Calu3 (cell line): ENCODE data around the gene ZNF407. TPM values are rescaled to one million over a fixed set of nuclear protein-coding genes. Genes with fewer than 3 reads are reported as not detected.

Experiments
- BruUV-seq: library from RNA; stranded (reverse); fragments of 400-500 nt; replicated peaks from 2 replicates; lab custom pipeline; 2021; lab: Mats Ljungman, UMichigan
- CTCF ChIA-PET: fragments of 300-600 bp; sonication (Branson Sonifier 250); formaldehyde crosslinking; loops from one replicate; lab custom pipeline; 2022; ENCODE audit warnings: antibody characterized with exemption; lab: Charles Lee
- DNase-seq: peaks from one replicate; pipeline ENCODE4 v3.0.0; 2022
- H3K27ac Mint-ChIP-seq: one replicate; pipeline ENCODE4 v1.8.0; 2022; ENCODE audit warnings: mixed read lengths; ENCODE audit not compliant: unreplicated experiment
- H3K27me3 Mint-ChIP-seq: one replicate; pipeline ENCODE4 v1.8.0; 2022; ENCODE audit warnings: mixed read lengths; ENCODE audit not compliant: unreplicated experiment
- H3K36me3 Mint-ChIP-seq: one replicate; pipeline ENCODE4 v1.8.0; 2022; ENCODE audit warnings: mild to moderate bottlenecking, moderate library complexity, mixed read lengths; ENCODE audit not compliant: insufficient read depth, unreplicated experiment
- H3K4me1 Mint-ChIP-seq: one replicate; pipeline ENCODE4 v1.8.0; 2022; ENCODE audit warnings: mild to moderate bottlenecking, low read depth, mixed read lengths; ENCODE audit not compliant: unreplicated experiment
- H3K4me3 Mint-ChIP-seq: one replicate; pipeline ENCODE4 v1.8.0; 2022; ENCODE audit warnings: mild to moderate bottlenecking, low read depth, moderate library complexity, mixed read lengths; ENCODE audit not compliant: unreplicated experiment
- H3K9me3 Mint-ChIP-seq: one replicate; pipeline ENCODE4 v1.8.0; 2022; ENCODE audit warnings: low read depth, mixed read lengths; ENCODE audit not compliant: unreplicated experiment
- CTCF ChIP-seq: fragments of 200-600 bp; IDR thresholded peaks from one replicate; pipeline ENCODE4 v1.8.0; 2022; ENCODE audit warnings: antibody characterized with exemption; ENCODE audit not compliant: unreplicated experiment
- intact Hi-C: fragments of 100-400 bp; cut with micrococcal nuclease; formaldehyde crosslinking; loops from one replicate; pipeline ENCODE4 v1.10.0; 2022; ENCODE audit not compliant: unreplicated experiment
- total RNA-seq: library from RNA; stranded (reverse); gene quantifications from 2 replicates; pipeline ENCODE4 v1.2.3, GENCODE V29; 2022

Gene ZNF407
- total RNA-seq, 1 experiment from 2014 or later = 17.4 TPM

- no peaks in the 10 kb centered on the region for H3K4me1 Mint-ChIP-seq
Measured at GRCh38 chr18:74689251-74689650, 91.6 kb downstream of the ZNF407 start.

GRCh38 chr18:74692367-74693013 is 94.8 kb downstream of the ZNF407 start:
- intact Hi-C loops = no loop called here
- Mint-ChIP-seq H3K4me1 (no peaks in the 10 kb centered on the region), H3K36me3 (no peaks in the 10 kb centered on the region), H3K27me3 (no peaks in the 10 kb centered on the region), H3K4me3 (no peak overlapping the region), H3K9me3 (no peaks in the 10 kb centered on the region), H3K27ac (no peak overlapping the region)
- no peak for DNase-seq
- no peak for TF ChIP-seq CTCF
- CTCF ChIA-PET = no interaction called here
- BruUV-seq = no TSS peak

More at GRCh38 chr18:74689251-74689650, 91.6 kb downstream of the ZNF407 start:
- CTCF ChIA-PET = no interaction called here
- no peak overlapping the region for H3K27ac Mint-ChIP-seq
- TF ChIP-seq CTCF = no peak
- no peak for DNase-seq
- no peaks in the 10 kb centered on the region for H3K36me3 Mint-ChIP-seq
- H3K4me3 Mint-ChIP-seq = no peak overlapping the region
- BruUV-seq = no TSS peak
- no peaks in the 10 kb centered on the region for H3K9me3 Mint-ChIP-seq
- H3K27me3 Mint-ChIP-seq = no peaks in the 10 kb centered on the region
- intact Hi-C loops = no loop called here

GRCh38 chr18:74694436-74694835 is 96.8 kb downstream of the ZNF407 start:
- no peak for DNase-seq
- H3K9me3 Mint-ChIP-seq = no peaks in the 10 kb centered on the region
- no peak overlapping the region for H3K4me3 Mint-ChIP-seq
- intact Hi-C loops = no loop called here
- no peak for TF ChIP-seq CTCF
- CTCF ChIA-PET = interaction anchor here (0.7 kb wide), 1 partner anchor 1745 kb away, joined by 3 read pairs; no protein-coding TSS in a partner anchor
- H3K36me3 Mint-ChIP-seq = no peaks in the 10 kb centered on the region
- no TSS peak for BruUV-seq
- H3K4me1 Mint-ChIP-seq = peaks cover 9% of the 10 kb centered on the region
- H3K27ac Mint-ChIP-seq = no peak overlapping the region
- H3K27me3 Mint-ChIP-seq = no peaks in the 10 kb centered on the region

DNA sequence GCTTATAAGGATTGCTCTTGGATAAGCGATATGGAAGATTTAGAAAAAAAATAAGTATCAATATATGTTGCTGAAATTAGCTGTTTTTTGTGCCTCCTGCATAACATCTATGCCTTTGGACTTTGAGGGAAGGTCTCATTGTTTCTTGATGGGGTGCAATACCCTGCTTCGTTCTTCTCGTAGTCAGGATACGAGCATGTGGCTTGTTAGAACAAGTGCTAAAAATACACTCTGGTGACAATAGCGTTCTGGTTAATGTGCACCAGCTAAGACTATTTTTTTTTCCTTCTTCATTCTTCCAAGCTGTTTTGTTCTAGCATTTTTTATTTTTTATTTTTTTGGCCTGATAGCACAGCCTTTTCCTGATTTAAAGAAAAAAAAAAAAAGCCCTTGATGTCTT is 97.5 kb downstream of the ZNF407 start:
- intact Hi-C loops = no loop called here
- H3K4me1 Mint-ChIP-seq = peaks cover 9% of the 10 kb centered on the region
- H3K9me3 Mint-ChIP-seq = no peaks in the 10 kb centered on the region
- CTCF ChIA-PET = no interaction called here
- H3K36me3 Mint-ChIP-seq = no peaks in the 10 kb centered on the region
- H3K27ac Mint-ChIP-seq = no peak overlapping the region
- TF ChIP-seq CTCF = no peak
- H3K4me3 Mint-ChIP-seq = no peak overlapping the region
- DNase-seq = no peak
- no peaks in the 10 kb centered on the region for H3K27me3 Mint-ChIP-seq
- no TSS peak for BruUV-seq
